Endothelial cell of umbilical vein (primary cell): ENCODE data around the gene SFTPB.

ENCODE experiments used
- EZH2 ChIP-seq: IDR thresholded peaks from 2 replicates; pipeline ENCODE4 v1.6.1; 2012; ENCODE audit warnings: borderline replicate concordance, low read depth, mild to moderate bottlenecking, moderate library complexity, low read length, inconsistent platforms; ENCODE audit not compliant: severe bottlenecking
- JUN ChIP-seq: IDR thresholded peaks from 2 replicates; pipeline ENCODE4 v1.6.1; 2011; ENCODE audit warnings: borderline replicate concordance, low read depth; ENCODE audit not compliant: insufficient read length, insufficient read depth
- MYC ChIP-seq: IDR thresholded peaks from one replicate; pipeline ENCODE4 v1.6.1; 2011; ENCODE audit warnings: mild to moderate bottlenecking, low read depth, low read length
- POLR2A ChIP-seq: IDR thresholded peaks from 2 replicates; pipeline ENCODE4 v1.6.1; 2012; ENCODE audit warnings: low read depth, mild to moderate bottlenecking, control low read depth, low read length
- POLR2AphosphoS5 ChIP-seq: IDR thresholded peaks from 2 replicates; pipeline ENCODE4 v1.6.1; 2012; ENCODE audit warnings: low read depth, mild to moderate bottlenecking, control low read depth, low read length, moderate library complexity; ENCODE audit not compliant: insufficient read depth
- TF ChIP-seq, protein P1 (sequence below), 2 donors: IDR thresholded peaks; 1 replicate in 1 of 2; 2 replicates in 1 of 2; pipeline ENCODE4 v1.5.1; 2011; ENCODE audit warnings: low read length in 2 of 2, mild to moderate bottlenecking in 2 of 2, moderate library complexity in 2 of 2, control low read depth in 1 of 2, inconsistent platforms in 1 of 2, low read depth in 1 of 2; ENCODE audit not compliant: insufficient read depth in 1 of 2; ENCODE audit errors: extremely low read depth in 1 of 2
- TF ChIP-seq, protein P2 (sequence below): IDR thresholded peaks from 2 replicates; pipeline ENCODE4 v1.6.1; 2011; ENCODE audit not compliant: insufficient read depth, insufficient read length

DNA sequence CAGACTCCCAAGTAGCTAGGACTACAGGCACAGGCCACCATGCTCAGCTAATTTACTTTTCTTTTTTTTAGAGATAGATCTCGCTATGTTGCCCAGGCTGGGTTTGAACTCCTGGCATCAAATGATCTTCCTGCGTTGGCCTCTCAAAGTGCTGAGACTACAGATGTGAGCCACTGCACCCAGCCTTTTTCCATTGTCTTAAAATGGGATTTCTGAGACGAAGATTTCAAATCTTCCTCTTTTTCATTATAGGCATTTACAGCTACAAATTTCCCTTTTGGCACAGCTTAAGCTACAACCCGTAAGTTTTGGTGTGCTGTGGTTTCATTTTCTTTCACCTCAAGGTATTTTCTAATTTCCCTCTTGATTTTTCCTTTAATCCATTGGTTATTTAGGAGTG, 34.8 kb upstream of the SFTPB start:
- TF ChIP-seq, protein P1, sequence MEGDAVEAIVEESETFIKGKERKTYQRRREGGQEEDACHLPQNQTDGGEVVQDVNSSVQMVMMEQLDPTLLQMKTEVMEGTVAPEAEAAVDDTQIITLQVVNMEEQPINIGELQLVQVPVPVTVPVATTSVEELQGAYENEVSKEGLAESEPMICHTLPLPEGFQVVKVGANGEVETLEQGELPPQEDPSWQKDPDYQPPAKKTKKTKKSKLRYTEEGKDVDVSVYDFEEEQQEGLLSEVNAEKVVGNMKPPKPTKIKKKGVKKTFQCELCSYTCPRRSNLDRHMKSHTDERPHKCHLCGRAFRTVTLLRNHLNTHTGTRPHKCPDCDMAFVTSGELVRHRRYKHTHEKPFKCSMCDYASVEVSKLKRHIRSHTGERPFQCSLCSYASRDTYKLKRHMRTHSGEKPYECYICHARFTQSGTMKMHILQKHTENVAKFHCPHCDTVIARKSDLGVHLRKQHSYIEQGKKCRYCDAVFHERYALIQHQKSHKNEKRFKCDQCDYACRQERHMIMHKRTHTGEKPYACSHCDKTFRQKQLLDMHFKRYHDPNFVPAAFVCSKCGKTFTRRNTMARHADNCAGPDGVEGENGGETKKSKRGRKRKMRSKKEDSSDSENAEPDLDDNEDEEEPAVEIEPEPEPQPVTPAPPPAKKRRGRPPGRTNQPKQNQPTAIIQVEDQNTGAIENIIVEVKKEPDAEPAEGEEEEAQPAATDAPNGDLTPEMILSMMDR (IDR thresholded peaks at IDR 0.05; ENCODE audit: extremely low read depth in 1 of 2, insufficient read depth in 1 of 2, low read depth in 1 of 2, low read length in 2 of 2), result no peak
- TF ChIP-seq POLR2A (no peak), JUN (no peak), POLR2AphosphoS5 (no peak), MYC (no peak), EZH2 (no peak)
- TF ChIP-seq, protein P2, sequence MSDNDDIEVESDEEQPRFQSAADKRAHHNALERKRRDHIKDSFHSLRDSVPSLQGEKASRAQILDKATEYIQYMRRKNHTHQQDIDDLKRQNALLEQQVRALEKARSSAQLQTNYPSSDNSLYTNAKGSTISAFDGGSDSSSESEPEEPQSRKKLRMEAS, result no peak
